ENCODE measurements around the gene COX5B.

COX5B gene

DNA sequence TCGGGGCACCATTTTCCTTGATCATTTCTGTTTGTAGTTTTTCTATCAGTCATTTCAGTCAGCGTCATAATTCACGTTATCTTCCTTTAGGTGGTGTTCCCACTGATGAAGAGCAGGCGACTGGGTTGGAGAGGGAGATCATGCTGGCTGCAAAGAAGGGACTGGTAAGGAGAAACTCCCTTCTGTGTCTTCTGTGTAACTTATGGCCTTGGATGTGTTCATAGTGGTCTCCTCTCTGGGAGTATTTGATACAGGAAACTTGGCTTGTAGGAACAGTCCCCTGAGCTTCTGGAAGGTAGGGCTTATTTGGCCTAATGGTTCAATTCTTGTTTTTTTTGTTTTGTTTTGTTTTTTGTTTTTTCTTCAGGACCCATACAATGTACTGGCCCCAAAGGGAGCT lies 1.1 kb downstream of the COX5B start:
- Histone ChIP-seq H2BK120ac (ENCODE audit: low read depth, low read length) (no peak overlapping the region), H4K5ac (ENCODE audit: low read length) (no peak overlapping the region), H2BK5ac (ENCODE audit: low read length) (no peak overlapping the region), H3K4ac (ENCODE audit: low read depth, low read length) (no peak overlapping the region), H3K4me1 (ENCODE audit: control insufficient read depth, low read depth, low read length) (peaks cover 2% of the 10 kb centered on the region), H3K79me2 (ENCODE audit: control insufficient read depth, insufficient read depth, low read length) (peaks cover 8% of the 10 kb centered on the region), H3K79me1 (ENCODE audit: low read length) (peaks cover 4% of the 10 kb centered on the region), H2BK15ac (replicated peaks; ENCODE audit: low read depth) (no peak overlapping the region), H3K36me3 (ENCODE audit: control insufficient read depth, insufficient read depth, low read length) (peaks cover 9% of the 10 kb centered on the region), H3K27me3 (ENCODE audit: insufficient read depth, low read length, poor library complexity) (no peaks in the 10 kb centered on the region), H3K4me3 (ENCODE audit: low read length) (no peak overlapping the region), H3K56ac (ENCODE audit: low read length) (peak overlapping the region; percentile 10), H3K9ac (ENCODE audit: low read length) (peak overlapping the region; percentile 44), H3K27ac (ENCODE audit: low read depth, low read length) (no peak overlapping the region), H3K18ac (ENCODE audit: low read length) (no peak overlapping the region), H2AK5ac (ENCODE audit: low read length) (no peak overlapping the region), H3K4me2 (ENCODE audit: low read length) (peak overlapping the region; percentile 36), H3K23ac (ENCODE audit: low read length) (no peak overlapping the region), H4K8ac (ENCODE audit: low read depth, low read length) (no peak overlapping the region)
- no peak for DNase-seq
- WGBS (ENCODE audit: extremely low coverage, insufficient coverage, low lambda C conversion rate) = no CpG with 5 or more reads among the region's 4 CpGs

DNA sequence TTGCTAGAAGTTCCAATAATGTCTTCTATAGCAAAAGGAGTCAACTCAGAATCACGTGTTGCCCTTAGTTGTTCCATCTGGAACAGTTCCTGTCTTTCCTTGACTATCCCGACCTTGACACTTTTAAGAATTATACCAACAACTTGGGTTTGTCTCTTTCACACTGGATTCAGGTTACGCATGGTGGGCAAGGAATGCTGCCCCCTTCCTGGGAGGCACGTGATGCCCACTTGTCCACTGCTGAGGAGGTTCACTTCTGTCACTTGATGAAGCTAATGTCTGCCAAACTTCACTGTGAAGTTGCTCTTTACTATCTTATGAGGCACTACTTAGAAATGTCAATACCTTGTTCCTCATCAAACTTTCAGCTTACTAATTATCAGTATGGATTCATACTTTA lies 5.3 kb downstream of the COX5B start:
- Histone ChIP-seq H3K27ac (ENCODE audit: low read depth, low read length) (no peak overlapping the region), H3K9ac (ENCODE audit: low read length) (no peak overlapping the region), H3K23ac (ENCODE audit: low read length) (no peak overlapping the region), H3K36me3 (ENCODE audit: control insufficient read depth, insufficient read depth, low read length) (peaks cover 9% of the 10 kb centered on the region), H2BK5ac (ENCODE audit: low read length) (no peak overlapping the region), H2AK5ac (ENCODE audit: low read length) (no peak overlapping the region), H3K18ac (ENCODE audit: low read length) (no peak overlapping the region), H3K79me1 (ENCODE audit: low read length) (peaks cover 4% of the 10 kb centered on the region), H3K27me3 (ENCODE audit: insufficient read depth, low read length, poor library complexity) (no peaks in the 10 kb centered on the region), H3K4ac (ENCODE audit: low read depth, low read length) (no peak overlapping the region), H2BK15ac (replicated peaks; ENCODE audit: low read depth) (no peak overlapping the region), H3K4me1 (ENCODE audit: control insufficient read depth, low read depth, low read length) (peaks cover 2% of the 10 kb centered on the region), H4K8ac (ENCODE audit: low read depth, low read length) (no peak overlapping the region), H2BK120ac (ENCODE audit: low read depth, low read length) (no peak overlapping the region), H3K4me2 (ENCODE audit: low read length) (no peak overlapping the region), H4K5ac (ENCODE audit: low read length) (no peak overlapping the region), H3K4me3 (ENCODE audit: low read length) (no peak overlapping the region), H3K56ac (ENCODE audit: low read length) (no peak overlapping the region), H3K79me2 (ENCODE audit: control insufficient read depth, insufficient read depth, low read length) (peaks cover 8% of the 10 kb centered on the region)
- no CpG with 5 or more reads among the region's 4 CpGs for WGBS (ENCODE audit: extremely low coverage, insufficient coverage, low lambda C conversion rate)
- DNase-seq = no peak

DNA sequence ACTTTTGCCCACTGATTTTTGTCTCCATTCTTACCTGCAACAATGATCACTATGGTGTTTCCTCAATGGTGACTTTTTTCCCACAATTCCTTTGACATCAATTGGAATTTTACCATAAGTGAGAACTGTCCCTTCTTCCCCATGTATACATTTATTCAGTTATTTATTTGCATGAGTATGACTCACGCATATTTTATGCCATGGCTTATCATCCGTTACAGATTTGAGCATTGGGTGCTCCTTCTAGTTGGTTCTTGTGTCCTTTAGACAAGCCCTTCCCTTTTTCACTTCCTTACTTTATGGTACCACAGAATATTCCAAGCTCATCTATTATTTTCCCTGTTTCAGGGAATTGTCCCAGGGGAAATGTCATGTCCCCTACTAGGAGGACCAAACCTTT lies 7.6 kb downstream of the COX5B start:
- H4K8ac ChIP-seq (ENCODE audit: low read depth, low read length) = no peak overlapping the region
- H2BK120ac ChIP-seq (ENCODE audit: low read depth, low read length) = no peak overlapping the region
- no peaks in the 10 kb centered on the region for H3K4me1 ChIP-seq (ENCODE audit: control insufficient read depth, low read depth, low read length)
- H3K27me3 ChIP-seq (ENCODE audit: insufficient read depth, low read length, poor library complexity) = no peaks in the 10 kb centered on the region
- H4K5ac ChIP-seq (ENCODE audit: low read length) = no peak overlapping the region
- no peak overlapping the region for H3K18ac ChIP-seq (ENCODE audit: low read length)
- H3K56ac ChIP-seq (ENCODE audit: low read length) = no peak overlapping the region
- peaks cover 2% of the 10 kb centered on the region for H3K36me3 ChIP-seq (ENCODE audit: control insufficient read depth, insufficient read depth, low read length)
- no peak overlapping the region for H3K4me2 ChIP-seq (ENCODE audit: low read length)
- no peak overlapping the region for H2BK5ac ChIP-seq (ENCODE audit: low read length)
- no peaks in the 10 kb centered on the region for H3K79me2 ChIP-seq (ENCODE audit: control insufficient read depth, insufficient read depth, low read length)
- no peak overlapping the region for H3K4ac ChIP-seq (ENCODE audit: low read depth, low read length)
- H3K4me3 ChIP-seq (ENCODE audit: low read length) = no peak overlapping the region
- H3K79me1 ChIP-seq (ENCODE audit: low read length) = no peaks in the 10 kb centered on the region
- no peak overlapping the region for H2AK5ac ChIP-seq (ENCODE audit: low read length)
- H2BK15ac ChIP-seq (replicated peaks; ENCODE audit: low read depth) = no peak overlapping the region
- H3K27ac ChIP-seq (ENCODE audit: low read depth, low read length) = no peak overlapping the region
- DNase-seq = no peak
- no CpG with 5 or more reads among the region's 2 CpGs for WGBS (ENCODE audit: extremely low coverage, insufficient coverage, low lambda C conversion rate)
- H3K23ac ChIP-seq (ENCODE audit: low read length) = no peak overlapping the region
- H3K9ac ChIP-seq (ENCODE audit: low read length) = no peak overlapping the region

DNA sequence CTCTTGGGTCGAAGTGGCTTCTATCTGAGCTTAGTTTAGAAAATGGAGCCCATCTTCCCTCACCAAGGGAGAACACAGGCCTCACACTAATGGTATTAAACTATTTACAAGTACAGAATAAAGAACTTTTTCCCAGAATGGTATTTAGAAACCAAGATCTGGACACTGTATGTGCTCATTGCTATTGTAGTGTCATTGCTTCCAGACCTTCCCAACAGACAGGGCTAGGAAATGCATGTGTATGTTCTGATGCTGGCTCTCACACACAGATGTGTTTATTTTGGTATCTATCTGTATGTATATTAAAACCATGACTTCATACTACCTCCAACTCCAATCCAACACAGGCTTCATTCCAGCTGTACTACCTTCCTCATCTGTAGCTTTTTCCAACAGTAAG lies 8.0 kb downstream of the COX5B start:
- no peaks in the 10 kb centered on the region for H3K79me1 ChIP-seq (ENCODE audit: low read length)
- no peak overlapping the region for H3K56ac ChIP-seq (ENCODE audit: low read length)
- no peak overlapping the region for H3K23ac ChIP-seq (ENCODE audit: low read length)
- no peak overlapping the region for H4K8ac ChIP-seq (ENCODE audit: low read depth, low read length)
- no peaks in the 10 kb centered on the region for H3K79me2 ChIP-seq (ENCODE audit: control insufficient read depth, insufficient read depth, low read length)
- no peak overlapping the region for H4K5ac ChIP-seq (ENCODE audit: low read length)
- H3K18ac ChIP-seq (ENCODE audit: low read length) = no peak overlapping the region
- no peak for DNase-seq
- H3K36me3 ChIP-seq (ENCODE audit: control insufficient read depth, insufficient read depth, low read length) = peaks cover 2% of the 10 kb centered on the region
- H2BK5ac ChIP-seq (ENCODE audit: low read length) = no peak overlapping the region
- H3K9ac ChIP-seq (ENCODE audit: low read length) = no peak overlapping the region
- H3K27me3 ChIP-seq (ENCODE audit: insufficient read depth, low read length, poor library complexity) = no peaks in the 10 kb centered on the region
- H3K4me1 ChIP-seq (ENCODE audit: control insufficient read depth, low read depth, low read length) = no peaks in the 10 kb centered on the region
- no peak overlapping the region for H3K4me2 ChIP-seq (ENCODE audit: low read length)
- no peak overlapping the region for H3K4ac ChIP-seq (ENCODE audit: low read depth, low read length)
- no CpG with 5 or more reads among the region's 1 CpG for WGBS (ENCODE audit: extremely low coverage, insufficient coverage, low lambda C conversion rate)
- H2BK15ac ChIP-seq (replicated peaks; ENCODE audit: low read depth) = no peak overlapping the region
- no peak overlapping the region for H2BK120ac ChIP-seq (ENCODE audit: low read depth, low read length)
- H3K27ac ChIP-seq (ENCODE audit: low read depth, low read length) = no peak overlapping the region
- H2AK5ac ChIP-seq (ENCODE audit: low read length) = no peak overlapping the region
- H3K4me3 ChIP-seq (ENCODE audit: low read length) = no peak overlapping the region

DNA sequence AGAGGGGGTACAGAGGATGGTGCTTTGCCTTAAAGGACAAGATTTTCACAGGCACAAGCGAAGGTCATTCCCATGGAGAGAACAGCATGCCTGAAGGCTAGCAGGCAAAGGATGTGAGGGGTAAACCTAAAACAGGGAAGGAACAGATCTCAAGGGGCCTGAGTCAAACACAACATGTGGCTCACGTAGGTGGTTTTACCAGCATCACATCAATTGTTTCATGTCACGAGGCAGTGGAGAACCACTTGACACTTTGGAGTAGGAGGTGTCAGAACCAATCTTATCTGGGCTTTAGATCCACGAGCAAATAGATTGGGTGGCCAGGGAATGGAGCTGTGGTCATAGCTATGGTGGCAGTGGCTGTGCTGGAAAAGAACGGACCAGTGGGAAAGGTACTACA lies 8.4 kb downstream of the COX5B start:
- Histone ChIP-seq H3K4me2 (ENCODE audit: low read length) (no peak overlapping the region), H3K4me3 (ENCODE audit: low read length) (no peak overlapping the region), H3K23ac (ENCODE audit: low read length) (no peak overlapping the region), H2BK5ac (ENCODE audit: low read length) (no peak overlapping the region), H4K8ac (ENCODE audit: low read depth, low read length) (no peak overlapping the region), H3K56ac (ENCODE audit: low read length) (no peak overlapping the region), H3K9ac (ENCODE audit: low read length) (no peak overlapping the region), H2AK5ac (ENCODE audit: low read length) (no peak overlapping the region), H4K5ac (ENCODE audit: low read length) (no peak overlapping the region), H3K18ac (ENCODE audit: low read length) (no peak overlapping the region), H3K4ac (ENCODE audit: low read depth, low read length) (no peak overlapping the region), H2BK120ac (ENCODE audit: low read depth, low read length) (no peak overlapping the region), H3K27ac (ENCODE audit: low read depth, low read length) (no peak overlapping the region), H3K27me3 (ENCODE audit: insufficient read depth, low read length, poor library complexity) (no peaks in the 10 kb centered on the region), H2BK15ac (replicated peaks; ENCODE audit: low read depth) (no peak overlapping the region), H3K79me2 (ENCODE audit: control insufficient read depth, insufficient read depth, low read length) (no peaks in the 10 kb centered on the region), H3K79me1 (ENCODE audit: low read length) (no peaks in the 10 kb centered on the region), H3K36me3 (ENCODE audit: control insufficient read depth, insufficient read depth, low read length) (peaks cover 2% of the 10 kb centered on the region), H3K4me1 (ENCODE audit: control insufficient read depth, low read depth, low read length) (no peaks in the 10 kb centered on the region)
- WGBS (ENCODE audit: extremely low coverage, insufficient coverage, low lambda C conversion rate) = no CpG with 5 or more reads among the region's 5 CpGs
- DNase-seq = no peak

DNA sequence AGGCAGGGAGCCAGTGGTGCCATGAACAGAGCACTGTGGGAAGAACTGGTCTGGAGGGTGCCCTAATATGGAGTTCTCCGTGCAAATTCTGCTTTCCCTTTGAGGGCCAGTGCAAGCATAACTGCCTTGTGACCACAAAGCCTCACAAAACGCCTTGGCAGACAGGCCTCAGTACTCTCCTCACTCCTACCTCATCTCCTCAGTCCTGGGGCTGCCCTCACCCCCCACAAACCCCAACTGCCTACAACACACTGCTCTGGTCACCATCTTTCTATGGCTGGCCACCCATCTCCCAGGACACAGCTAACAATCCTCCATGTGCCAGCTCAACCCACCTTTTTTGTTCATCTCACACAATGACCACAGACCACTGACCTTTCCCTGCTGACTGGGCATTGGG lies 8.9 kb downstream of the COX5B start:
- WGBS (ENCODE audit: extremely low coverage, insufficient coverage, low lambda C conversion rate) = no CpG with 5 or more reads among the region's 2 CpGs

More for the DNA sequence above, 8.9 kb downstream of the COX5B start:
- no peak overlapping the region for H4K8ac ChIP-seq (ENCODE audit: low read depth, low read length)
- no peak overlapping the region for H3K27ac ChIP-seq (ENCODE audit: low read depth, low read length)
- no peak overlapping the region for H3K4ac ChIP-seq (ENCODE audit: low read depth, low read length)
- peaks cover 2% of the 10 kb centered on the region for H3K36me3 ChIP-seq (ENCODE audit: control insufficient read depth, insufficient read depth, low read length)
- no peak overlapping the region for H3K4me3 ChIP-seq (ENCODE audit: low read length)
- no peak overlapping the region for H2BK15ac ChIP-seq (replicated peaks; ENCODE audit: low read depth)
- no peak for DNase-seq
- H2AK5ac ChIP-seq (ENCODE audit: low read length) = no peak overlapping the region
- H3K27me3 ChIP-seq (ENCODE audit: insufficient read depth, low read length, poor library complexity) = no peaks in the 10 kb centered on the region
- H3K23ac ChIP-seq (ENCODE audit: low read length) = no peak overlapping the region
- no peak overlapping the region for H3K9ac ChIP-seq (ENCODE audit: low read length)
- H3K79me1 ChIP-seq (ENCODE audit: low read length) = no peaks in the 10 kb centered on the region
- H2BK120ac ChIP-seq (ENCODE audit: low read depth, low read length) = no peak overlapping the region
- H3K56ac ChIP-seq (ENCODE audit: low read length) = no peak overlapping the region
- no peak overlapping the region for H4K5ac ChIP-seq (ENCODE audit: low read length)
- H3K4me1 ChIP-seq (ENCODE audit: control insufficient read depth, low read depth, low read length) = no peaks in the 10 kb centered on the region
- no peak overlapping the region for H3K18ac ChIP-seq (ENCODE audit: low read length)
- H3K4me2 ChIP-seq (ENCODE audit: low read length) = no peak overlapping the region
- no peaks in the 10 kb centered on the region for H3K79me2 ChIP-seq (ENCODE audit: control insufficient read depth, insufficient read depth, low read length)
- H2BK5ac ChIP-seq (ENCODE audit: low read length) = no peak overlapping the region
